Mesendoderm (in vitro differentiated cells): ENCODE results near the gene MFSD12.

Experiments used
- DNase-seq: peaks from one replicate; pipeline ENCODE4 v3.0.0; 2013
- H2AK5ac ChIP-seq: 2 replicates; pipeline ENCODE4 v1.6.1; 2013; ENCODE audit warnings: low read length, inconsistent platforms
- H2BK120ac ChIP-seq: 2 replicates; pipeline ENCODE4 v1.6.1; 2013; ENCODE audit warnings: low read depth, mild to moderate bottlenecking, low read length, moderate library complexity, mixed read lengths
- H2BK15ac ChIP-seq: replicated peaks from 2 replicates; pipeline ENCODE4 v1.6.1; 2013; ENCODE audit warnings: low read depth, mild to moderate bottlenecking, moderate library complexity
- H2BK5ac ChIP-seq: 2 replicates; pipeline ENCODE4 v1.6.1; 2013; ENCODE audit warnings: low read length, inconsistent platforms
- H3K18ac ChIP-seq: 2 replicates; pipeline ENCODE4 v1.6.1; 2013; ENCODE audit warnings: mild to moderate bottlenecking, low read length, mixed read lengths
- H3K23ac ChIP-seq: one replicate; pipeline ENCODE4 v1.6.1; 2013; ENCODE audit warnings: low read length
- H3K27ac ChIP-seq: 2 replicates; pipeline ENCODE4 v1.5.1; 2013; ENCODE audit warnings: low read depth, mild to moderate bottlenecking, inconsistent platforms, low read length, moderate library complexity
- H3K27me3 ChIP-seq: 2 replicates; pipeline ENCODE4 v1.6.1; 2013; ENCODE audit warnings: low read length, control low read depth, mild to moderate bottlenecking, inconsistent platforms; ENCODE audit not compliant: insufficient read depth, poor library complexity
- H3K36me3 ChIP-seq: 2 replicates; pipeline ENCODE4 v1.6.1; 2013; ENCODE audit warnings: low read length, inconsistent platforms; ENCODE audit not compliant: control insufficient read depth, insufficient read depth
- H3K4ac ChIP-seq: one replicate; pipeline ENCODE4 v1.6.1; 2013; ENCODE audit warnings: low read depth, mild to moderate bottlenecking, low read length, moderate library complexity
- H3K4me1 ChIP-seq: 2 replicates; pipeline ENCODE4 v1.6.1; 2013; ENCODE audit warnings: low read depth, low read length, inconsistent platforms; ENCODE audit not compliant: control insufficient read depth
- H3K4me2 ChIP-seq: 2 replicates; pipeline ENCODE4 v1.6.1; 2013; ENCODE audit warnings: low read length
- H3K4me3 ChIP-seq: 2 replicates; pipeline ENCODE4 v1.5.1; 2013; ENCODE audit warnings: mild to moderate bottlenecking, low read length
- H3K56ac ChIP-seq: one replicate; pipeline ENCODE4 v1.6.1; 2013; ENCODE audit warnings: low read length
- H3K79me1 ChIP-seq: 2 replicates; pipeline ENCODE4 v1.6.1; 2013; ENCODE audit warnings: low read length, inconsistent platforms
- H3K79me2 ChIP-seq: 2 replicates; pipeline ENCODE4 v1.6.1; 2013; ENCODE audit warnings: mild to moderate bottlenecking, low read length; ENCODE audit not compliant: control insufficient read depth, insufficient read depth
- H3K9ac ChIP-seq: 2 replicates; pipeline ENCODE4 v1.6.1; 2013; ENCODE audit warnings: low read length, inconsistent platforms
- H4K5ac ChIP-seq: one replicate; pipeline ENCODE4 v1.6.1; 2013; ENCODE audit warnings: low read length
- H4K8ac ChIP-seq: one replicate; pipeline ENCODE4 v1.6.1; 2013; ENCODE audit warnings: low read depth, mild to moderate bottlenecking, control low read depth, low read length, moderate library complexity
- WGBS: extraction: QIAGEN DNeasy Blood & Tissue Kit; methylation state at CpG from one replicate; pipeline ENCODE4 v1.1.7; 2013; ENCODE audit warnings: low lambda C conversion rate, missing lambda C conversion rate; ENCODE audit not compliant: insufficient coverage; ENCODE audit errors: extremely low coverage; 5-methylcytosine and 5-hydroxymethylcytosine counted together

MFSD12 gene

GRCh38 chr19:3604987-3605343 lies 47.6 kb upstream of the MFSD12 start:
- no peak overlapping the region for H3K23ac ChIP-seq
- no peak overlapping the region for H2BK15ac ChIP-seq
- no peak for DNase-seq
- peaks cover 4% of the 10 kb centered on the region for H3K4me1 ChIP-seq
- no peak overlapping the region for H4K5ac ChIP-seq
- no peak overlapping the region for H2BK5ac ChIP-seq
- no peak overlapping the region for H3K18ac ChIP-seq
- no peak overlapping the region for H4K8ac ChIP-seq
- H3K36me3 ChIP-seq: no peaks in the 10 kb centered on the region
- H2AK5ac ChIP-seq: no peak overlapping the region
- H3K4me2 ChIP-seq: no peak overlapping the region
- H3K9ac ChIP-seq: no peak overlapping the region
- H3K4me3 ChIP-seq: no peak overlapping the region
- H3K27ac ChIP-seq: no peak overlapping the region
- no peaks in the 10 kb centered on the region for H3K79me2 ChIP-seq
- H3K79me1 ChIP-seq: no peaks in the 10 kb centered on the region
- WGBS: no CpG with 5 or more reads among the region's 11 CpGs
- no peak overlapping the region for H2BK120ac ChIP-seq
- H3K4ac ChIP-seq: no peak overlapping the region
- H3K27me3 ChIP-seq: no peaks in the 10 kb centered on the region
- no peak overlapping the region for H3K56ac ChIP-seq

GRCh38 chr19:3604227-3604986 lies 47.0 kb upstream of the MFSD12 start:
- Histone ChIP-seq H3K4ac (no peak overlapping the region), H3K4me3 (no peak overlapping the region), H3K27ac (no peak overlapping the region), H3K9ac (no peak overlapping the region), H4K8ac (no peak overlapping the region), H3K36me3 (no peaks in the 10 kb centered on the region), H3K27me3 (no peaks in the 10 kb centered on the region), H2BK15ac (no peak overlapping the region), H3K79me2 (no peaks in the 10 kb centered on the region), H3K4me2 (no peak overlapping the region), H2BK5ac (no peak overlapping the region), H3K56ac (no peak overlapping the region), H3K18ac (no peak overlapping the region), H2AK5ac (no peak overlapping the region), H3K23ac (no peak overlapping the region), H2BK120ac (no peak overlapping the region), H4K5ac (no peak overlapping the region), H3K4me1 (peaks cover 4% of the 10 kb centered on the region), H3K79me1 (no peaks in the 10 kb centered on the region)
- DNase-seq: no peak
- WGBS: no CpG with 5 or more reads among the region's 27 CpGs

- no peak overlapping the region for H3K27ac ChIP-seq
- WGBS: no CpG with 5 or more reads among the region's 23 CpGs
- H3K79me1 ChIP-seq: no peaks in the 10 kb centered on the region
- no peak overlapping the region for H4K5ac ChIP-seq
- no peak for DNase-seq
- no peak overlapping the region for H3K4ac ChIP-seq
- H2BK120ac ChIP-seq: no peak overlapping the region
- no peak overlapping the region for H2BK15ac ChIP-seq
- no peak overlapping the region for H3K56ac ChIP-seq
- H3K18ac ChIP-seq: no peak overlapping the region
- H3K4me3 ChIP-seq: no peak overlapping the region
- no peak overlapping the region for H4K8ac ChIP-seq
- H2AK5ac ChIP-seq: no peak overlapping the region
- H3K36me3 ChIP-seq: no peaks in the 10 kb centered on the region
- no peak overlapping the region for H2BK5ac ChIP-seq
- no peak overlapping the region for H3K4me2 ChIP-seq
- no peak overlapping the region for H3K9ac ChIP-seq
- peaks cover 4% of the 10 kb centered on the region for H3K4me1 ChIP-seq
- H3K79me2 ChIP-seq: no peaks in the 10 kb centered on the region
- H3K27me3 ChIP-seq: no peaks in the 10 kb centered on the region
- no peak overlapping the region for H3K23ac ChIP-seq
Measured at GRCh38 chr19:3603121-3603811, 45.9 kb upstream of the MFSD12 start.

- DNase-seq: no peak
- Histone ChIP-seq H3K9ac (no peak overlapping the region), H3K4me1 (no peaks in the 10 kb centered on the region), H3K27me3 (no peaks in the 10 kb centered on the region), H2AK5ac (no peak overlapping the region), H3K18ac (no peak overlapping the region), H3K79me1 (no peaks in the 10 kb centered on the region), H2BK120ac (no peak overlapping the region), H3K27ac (no peak overlapping the region), H2BK5ac (no peak overlapping the region), H3K36me3 (no peaks in the 10 kb centered on the region), H3K4me2 (no peak overlapping the region), H4K8ac (no peak overlapping the region), H3K4ac (no peak overlapping the region), H3K79me2 (no peaks in the 10 kb centered on the region), H2BK15ac (no peak overlapping the region), H4K5ac (no peak overlapping the region), H3K4me3 (no peak overlapping the region), H3K23ac (no peak overlapping the region), H3K56ac (no peak overlapping the region)
- no CpG with 5 or more reads among the region's 12 CpGs for whole genome bisulfite sequencing
Measured at GRCh38 chr19:3601021-3601420, 43.6 kb upstream of the MFSD12 start.

GRCh38 chr19:3599776-3600187 lies 42.4 kb upstream of the MFSD12 start:
- Histone ChIP-seq H4K5ac (no peak overlapping the region), H3K18ac (no peak overlapping the region), H3K79me1 (no peaks in the 10 kb centered on the region), H3K4me3 (no peak overlapping the region), H2BK120ac (no peak overlapping the region), H3K79me2 (no peaks in the 10 kb centered on the region), H3K23ac (no peak overlapping the region), H2AK5ac (no peak overlapping the region), H4K8ac (no peak overlapping the region), H3K27me3 (no peaks in the 10 kb centered on the region), H3K4me2 (no peak overlapping the region), H3K4ac (no peak overlapping the region), H2BK15ac (no peak overlapping the region), H3K56ac (no peak overlapping the region), H3K36me3 (no peaks in the 10 kb centered on the region), H3K27ac (no peak overlapping the region), H3K4me1 (no peaks in the 10 kb centered on the region), H2BK5ac (no peak overlapping the region), H3K9ac (no peak overlapping the region)
- DNase-seq: peak; percentile 46
- WGBS: no CpG with 5 or more reads among the region's 28 CpGs
